IgD-negative memory B cell (primary cell): ENCODE measurements around the gene KCNQ1. TPM values are rescaled to one million over a fixed set of nuclear protein-coding genes. Genes with fewer than 3 reads are reported as not detected.

Experiments used
- H3K27ac Mint-ChIP-seq, 3 donors: one replicate each; pipeline ENCODE4 v1.8.0; 2020 to 2022; ENCODE audit warnings: mild to moderate bottlenecking in 3 of 3, mixed read lengths in 3 of 3, moderate library complexity in 1 of 3
- H3K27me3 Mint-ChIP-seq: one replicate; pipeline ENCODE4 v1.8.0; 2021; ENCODE audit warnings: mixed read lengths
- H3K36me3 Mint-ChIP-seq: one replicate; pipeline ENCODE4 v1.8.0; 2020; ENCODE audit warnings: mild to moderate bottlenecking, mixed read lengths
- H3K4me1 Mint-ChIP-seq, 3 donors: one replicate each; pipeline ENCODE4 v1.8.0; 2020 to 2022; ENCODE audit warnings: mixed read lengths in 3 of 3, mild to moderate bottlenecking in 1 of 3
- H3K4me3 Mint-ChIP-seq, 4 donors: one replicate each; pipeline ENCODE4 v1.8.0; 2020 to 2022; ENCODE audit warnings: mild to moderate bottlenecking in 4 of 4, mixed read lengths in 4 of 4, moderate library complexity in 3 of 4
- H3K9me3 Mint-ChIP-seq, 3 donors: one replicate each; pipeline ENCODE4 v1.8.0; 2020 to 2021; ENCODE audit warnings: mixed read lengths in 3 of 3, mild to moderate bottlenecking in 1 of 3
- polyA plus RNA-seq: library from polyadenylated mRNA; unstranded; fragments of 300-500 nt; fragmentation: Illumina TruSeq; gene quantifications from one replicate; pipeline ENCODE4 v1.2.3, GENCODE V29; 2021

Gene KCNQ1
- polyA plus RNA-seq, 1 donor from 2014 or later: 20.5 TPM

DNA sequence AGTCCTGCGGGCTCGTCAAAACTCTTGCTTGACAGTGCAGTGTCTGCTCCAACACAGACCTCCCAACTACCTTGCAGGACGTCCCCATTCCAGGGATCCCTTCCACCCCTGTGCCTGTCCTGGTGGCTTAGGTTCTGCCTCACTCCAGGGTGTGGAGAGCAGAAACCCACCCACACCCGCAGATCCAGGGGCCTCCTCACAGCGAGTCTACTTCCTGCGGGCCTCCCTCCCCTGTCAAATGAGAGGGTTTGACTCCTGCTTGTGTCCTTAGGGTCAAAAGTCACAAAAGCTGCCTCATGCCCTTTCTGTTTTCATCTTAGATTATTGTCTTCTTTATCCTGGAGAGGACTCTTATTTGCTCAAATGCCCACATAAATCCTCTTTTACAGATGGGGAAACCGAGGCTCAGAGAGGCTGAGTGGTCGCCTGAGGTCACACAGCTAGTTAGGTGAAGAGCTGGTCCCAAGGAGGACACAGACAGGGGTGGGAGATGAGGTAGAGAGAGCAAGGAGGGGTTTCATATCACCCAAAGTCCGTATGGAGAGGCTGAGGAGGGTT is 336.1 kb downstream of the KCNQ1 start:
- peaks cover 0 to 2% (median 0%) of the 10 kb centered on the region in 3 donors for H3K9me3 Mint-ChIP-seq
- H3K4me1 Mint-ChIP-seq: peaks cover 2 to 18% (median 5%) of the 10 kb centered on the region in 3 donors
- peaks cover 9% of the 10 kb centered on the region for H3K36me3 Mint-ChIP-seq
- H3K27ac Mint-ChIP-seq: no peak overlapping the region
- no peaks in the 10 kb centered on the region for H3K27me3 Mint-ChIP-seq
- no peak overlapping the region for H3K4me3 Mint-ChIP-seq

GRCh38 chr11:2781408-2782274 is 336.8 kb downstream of the KCNQ1 start:
- H3K36me3 Mint-ChIP-seq: peaks cover 12% of the 10 kb centered on the region
- H3K9me3 Mint-ChIP-seq: peaks cover 2 to 3% (median 3%) of the 10 kb centered on the region in 3 donors
- H3K4me3 Mint-ChIP-seq: no peak overlapping the region
- no peaks in the 10 kb centered on the region for H3K27me3 Mint-ChIP-seq
- H3K4me1 Mint-ChIP-seq: peaks cover 2 to 18% (median 5%) of the 10 kb centered on the region in 3 donors
- H3K27ac Mint-ChIP-seq: no peak overlapping the region

- Mint-ChIP-seq H3K27me3 (no peaks in the 10 kb centered on the region), H3K9me3 (peaks cover 2 to 3% (median 3%) of the 10 kb centered on the region in 3 donors), H3K36me3 (peaks cover 12% of the 10 kb centered on the region), H3K4me3 (no peak overlapping the region), H3K4me1 (peaks cover 2 to 18% (median 5%) of the 10 kb centered on the region in 3 donors), H3K27ac (no peak overlapping the region)
Measured at GRCh38 chr11:2782769-2783168, 338.0 kb downstream of the KCNQ1 start.

DNA sequence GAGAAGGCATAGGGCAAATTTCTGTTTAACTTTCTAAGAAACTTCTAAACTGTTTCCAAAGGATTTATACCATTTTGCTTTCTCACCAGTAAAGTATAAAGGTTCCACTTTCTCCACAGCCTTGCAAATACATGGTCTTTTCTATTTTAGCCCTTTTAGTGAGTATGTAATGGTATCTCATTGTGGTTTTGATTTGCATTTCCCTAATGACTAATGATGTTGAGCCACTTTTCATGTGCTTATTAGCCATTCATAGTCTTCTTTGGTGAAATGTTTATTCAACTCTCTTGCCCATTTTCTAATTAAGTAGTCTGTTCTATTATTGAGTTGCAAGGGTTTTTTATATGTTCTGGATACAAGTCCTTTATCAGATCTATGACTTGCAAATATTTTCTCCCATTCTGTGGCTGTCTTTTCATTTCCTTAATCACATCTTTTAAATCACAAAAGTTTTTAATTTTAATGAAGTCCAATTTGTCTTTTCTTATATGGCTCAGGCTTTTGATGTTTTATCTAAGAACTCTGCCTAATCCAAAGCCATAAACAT is 338.8 kb downstream of the KCNQ1 start:
- H3K36me3 Mint-ChIP-seq: peaks cover 12% of the 10 kb centered on the region
- H3K27ac Mint-ChIP-seq: no peak overlapping the region
- peaks cover 2 to 18% (median 5%) of the 10 kb centered on the region in 3 donors for H3K4me1 Mint-ChIP-seq
- H3K27me3 Mint-ChIP-seq: no peaks in the 10 kb centered on the region
- no peak overlapping the region for H3K4me3 Mint-ChIP-seq
- H3K9me3 Mint-ChIP-seq: peaks cover 2 to 3% (median 3%) of the 10 kb centered on the region in 3 donors

DNA sequence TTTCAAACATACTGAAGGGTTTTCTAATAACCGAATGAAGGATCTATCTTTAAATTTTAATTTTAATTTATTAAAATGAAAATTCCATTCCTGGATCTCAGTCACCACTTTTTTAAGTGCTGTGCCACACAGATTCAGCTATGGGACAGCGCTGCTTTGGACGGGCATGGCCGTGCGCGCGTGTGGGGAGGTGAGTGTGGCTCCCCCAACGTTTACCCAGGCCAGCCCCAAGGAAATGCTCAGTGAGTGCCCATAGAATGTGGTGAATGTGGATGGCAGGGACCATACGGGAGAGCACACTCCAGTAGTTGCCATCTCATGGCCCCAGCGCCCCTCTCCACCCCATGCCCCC is 343.0 kb downstream of the KCNQ1 start:
- no peak overlapping the region for H3K4me3 Mint-ChIP-seq
- H3K9me3 Mint-ChIP-seq: peaks cover 0 to 3% (median 3%) of the 10 kb centered on the region in 3 donors
- peaks cover 2 to 14% (median 3%) of the 10 kb centered on the region in 3 donors for H3K4me1 Mint-ChIP-seq
- peaks cover 10% of the 10 kb centered on the region for H3K36me3 Mint-ChIP-seq
- no peak overlapping the region for H3K27ac Mint-ChIP-seq
- H3K27me3 Mint-ChIP-seq: peaks cover 3% of the 10 kb centered on the region

- Mint-ChIP-seq H3K36me3 (peaks cover 10% of the 10 kb centered on the region), H3K4me3 (peak overlapping the region in 1 of 4 donors; percentile 12), H3K4me1 (peaks cover 0 to 8% (median 0%) of the 10 kb centered on the region in 3 donors), H3K9me3 (peaks cover 0 to 3% (median 3%) of the 10 kb centered on the region in 3 donors), H3K27me3 (peaks cover 3% of the 10 kb centered on the region), H3K27ac (no peak overlapping the region)
Measured at GRCh38 chr11:2788168-2789071, 343.6 kb downstream of the KCNQ1 start.

- no peak overlapping the region for H3K27ac Mint-ChIP-seq
- no peaks in the 10 kb centered on the region for H3K4me1 Mint-ChIP-seq
- peaks cover 3% of the 10 kb centered on the region for H3K27me3 Mint-ChIP-seq
- peaks cover 12% of the 10 kb centered on the region for H3K36me3 Mint-ChIP-seq
- peaks cover 0 to 3% (median 3%) of the 10 kb centered on the region in 3 donors for H3K9me3 Mint-ChIP-seq
- peak overlapping the region in 1 of 4 donors; percentile 34 for H3K4me3 Mint-ChIP-seq
Measured at GRCh38 chr11:2789331-2789730, 344.5 kb downstream of the KCNQ1 start.

GRCh38 chr11:2789791-2790567 is 345.2 kb downstream of the KCNQ1 start:
- Mint-ChIP-seq H3K27ac (no peak overlapping the region), H3K36me3 (peaks cover 10% of the 10 kb centered on the region), H3K9me3 (peaks cover 0 to 3% (median 3%) of the 10 kb centered on the region in 3 donors), H3K27me3 (peaks cover 3% of the 10 kb centered on the region), H3K4me3 (peak overlapping the region in 1 of 4 donors; percentile 52), H3K4me1 (no peaks in the 10 kb centered on the region)

DNA sequence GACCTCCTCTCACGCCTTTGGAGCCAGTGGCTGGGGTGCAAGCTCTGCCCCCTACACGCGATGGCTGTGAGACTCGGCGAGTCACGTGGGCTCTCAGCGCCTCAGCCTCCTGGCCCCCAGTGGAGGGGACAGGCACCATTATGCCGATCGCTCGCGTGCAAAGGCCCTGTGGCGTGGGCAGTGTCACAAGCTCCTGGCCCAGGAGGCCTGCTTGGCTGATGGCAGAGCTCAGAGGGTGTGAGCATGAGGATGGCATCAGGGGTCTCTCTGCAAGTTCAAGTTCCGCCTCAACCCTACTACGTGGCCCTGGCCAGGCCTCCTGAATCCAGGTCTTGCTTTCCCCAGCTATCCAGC is 345.7 kb downstream of the KCNQ1 start:
- H3K4me1 Mint-ChIP-seq: no peaks in the 10 kb centered on the region
- H3K27me3 Mint-ChIP-seq: peaks cover 3% of the 10 kb centered on the region

DNA sequence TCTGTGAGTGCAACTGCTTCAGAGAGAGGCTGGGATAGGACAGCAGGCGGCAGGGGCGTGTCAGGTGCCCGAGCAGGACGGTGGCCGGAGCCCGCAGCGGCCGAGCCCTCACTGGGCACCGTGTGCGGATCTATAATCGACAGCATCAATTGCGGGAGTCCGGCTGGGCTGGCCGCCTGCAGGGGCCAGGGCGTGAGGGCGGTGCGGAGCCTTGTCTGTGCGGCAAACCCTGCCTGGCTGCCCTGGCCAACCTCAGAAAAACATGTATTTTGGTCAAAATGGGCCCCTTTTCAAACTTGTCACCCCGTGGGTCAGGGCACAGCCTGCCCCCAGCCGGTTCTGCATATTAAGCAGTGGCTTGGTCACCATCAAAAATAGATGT is 346.3 kb downstream of the KCNQ1 start:
- H3K4me1 Mint-ChIP-seq: no peaks in the 10 kb centered on the region
- peaks cover 3% of the 10 kb centered on the region for H3K27me3 Mint-ChIP-seq
- no peak overlapping the region for H3K27ac Mint-ChIP-seq
- no peak overlapping the region for H3K4me3 Mint-ChIP-seq
- H3K9me3 Mint-ChIP-seq: peaks cover 0 to 3% (median 3%) of the 10 kb centered on the region in 3 donors
- H3K36me3 Mint-ChIP-seq: peaks cover 10% of the 10 kb centered on the region

More for the DNA sequence above, 345.7 kb downstream of the KCNQ1 start:
- Mint-ChIP-seq H3K9me3 (peaks cover 0 to 3% (median 3%) of the 10 kb centered on the region in 3 donors), H3K27ac (no peak overlapping the region), H3K36me3 (peaks cover 8% of the 10 kb centered on the region), H3K4me3 (no peak overlapping the region)

GRCh38 chr11:2791521-2792380 is 346.9 kb downstream of the KCNQ1 start:
- Mint-ChIP-seq H3K4me1 (no peaks in the 10 kb centered on the region), H3K27me3 (peaks cover 3% of the 10 kb centered on the region), H3K27ac (no peak overlapping the region), H3K4me3 (peak overlapping the region in 2 of 4 donors; percentile 43 to 72), H3K9me3 (no peaks in the 10 kb centered on the region), H3K36me3 (peaks cover 7% of the 10 kb centered on the region)

GRCh38 chr11:2792381-2793250 is 347.8 kb downstream of the KCNQ1 start:
- no peaks in the 10 kb centered on the region for H3K4me1 Mint-ChIP-seq
- no peak overlapping the region for H3K27ac Mint-ChIP-seq
- peaks cover 3% of the 10 kb centered on the region for H3K27me3 Mint-ChIP-seq

GRCh38 chr11:2793701-2794045 is 348.9 kb downstream of the KCNQ1 start:
- Mint-ChIP-seq H3K4me1 (no peaks in the 10 kb centered on the region), H3K27ac (no peak overlapping the region), H3K27me3 (peaks cover 3% of the 10 kb centered on the region), H3K4me3 (no peak overlapping the region), H3K9me3 (no peaks in the 10 kb centered on the region), H3K36me3 (peaks cover 8% of the 10 kb centered on the region)

More at GRCh38 chr11:2792381-2793250, 347.8 kb downstream of the KCNQ1 start:
- H3K36me3 Mint-ChIP-seq: peaks cover 7% of the 10 kb centered on the region
- H3K4me3 Mint-ChIP-seq: peak overlapping the region in 1 of 4 donors; percentile 43
- H3K9me3 Mint-ChIP-seq: no peaks in the 10 kb centered on the region
